DMS79 treated with DMSO at 0.1 percent for 48 hours (cell line): Measurements from ENCODE around the gene PLA2G4B.

ENCODE experiments used
- DNase-seq: peaks from one replicate; lab custom pipeline; 2025; lab: John Stamatoyannopoulos, UW

PLA2G4B gene

DNA sequence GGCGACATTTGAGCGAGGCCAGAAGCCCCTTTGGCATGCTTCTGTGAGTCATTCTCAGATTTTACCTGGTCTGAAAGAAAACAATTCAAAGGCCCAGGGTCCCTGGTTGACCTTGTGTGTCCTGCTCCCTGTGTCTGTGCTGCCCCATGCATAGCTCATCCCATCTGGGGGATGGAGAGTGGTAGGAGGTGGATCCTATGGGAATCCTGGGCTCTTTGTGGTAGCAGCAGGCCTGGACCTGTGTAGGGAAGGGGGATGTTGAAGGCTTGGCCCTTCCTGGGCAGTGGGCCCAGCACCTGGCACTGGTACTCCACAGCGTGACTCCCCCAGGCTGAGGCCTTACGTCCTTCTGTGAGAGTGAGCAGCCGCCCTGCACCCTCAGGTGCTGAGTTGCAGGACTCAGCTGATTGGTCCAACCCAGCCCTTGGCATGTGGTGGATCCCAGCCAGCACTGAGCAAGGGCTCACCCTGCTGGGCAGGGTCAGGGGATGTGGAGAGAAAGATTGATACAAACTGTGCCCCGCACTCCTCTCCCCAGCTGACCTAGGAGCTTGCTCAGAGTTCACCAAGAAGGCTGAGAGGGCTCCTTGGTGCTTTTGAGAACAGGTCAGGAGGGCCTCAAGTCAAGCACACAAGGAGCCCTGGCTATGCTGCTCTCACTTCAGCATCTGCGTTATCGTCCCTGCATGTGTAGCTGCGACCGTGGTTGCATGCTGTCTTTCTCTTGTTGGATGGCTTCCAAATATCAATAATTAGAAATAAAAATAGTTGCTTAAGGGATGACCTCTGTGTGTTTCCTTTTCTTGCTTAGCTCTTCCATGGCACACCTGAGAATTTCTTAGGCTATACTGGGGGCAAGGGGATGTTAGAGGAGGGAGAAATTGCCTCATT is 32.1 kb upstream of the PLA2G4B start:
- DNase-seq = peak; percentile 39

DNA sequence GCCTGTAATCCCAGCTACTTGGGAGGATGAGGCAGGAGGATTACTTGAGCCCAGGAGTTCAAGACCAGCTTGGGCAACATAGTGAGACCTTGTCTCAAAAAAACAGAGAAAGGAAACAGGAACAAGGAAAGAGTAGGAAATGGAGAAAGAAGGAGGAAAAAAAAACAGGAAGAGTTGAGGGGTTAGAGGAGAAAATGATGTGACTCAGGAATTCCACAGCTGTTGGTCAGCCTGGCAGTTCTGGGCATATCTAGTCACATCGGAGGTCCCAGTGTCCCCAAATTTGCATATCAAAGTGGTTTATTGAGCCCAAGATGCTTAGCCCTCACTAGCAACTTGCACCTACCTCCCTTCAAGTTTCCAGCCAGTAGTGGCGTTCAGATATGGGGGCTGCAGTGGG is 29.5 kb upstream of the PLA2G4B start:
- DNase-seq = no peak

DNA sequence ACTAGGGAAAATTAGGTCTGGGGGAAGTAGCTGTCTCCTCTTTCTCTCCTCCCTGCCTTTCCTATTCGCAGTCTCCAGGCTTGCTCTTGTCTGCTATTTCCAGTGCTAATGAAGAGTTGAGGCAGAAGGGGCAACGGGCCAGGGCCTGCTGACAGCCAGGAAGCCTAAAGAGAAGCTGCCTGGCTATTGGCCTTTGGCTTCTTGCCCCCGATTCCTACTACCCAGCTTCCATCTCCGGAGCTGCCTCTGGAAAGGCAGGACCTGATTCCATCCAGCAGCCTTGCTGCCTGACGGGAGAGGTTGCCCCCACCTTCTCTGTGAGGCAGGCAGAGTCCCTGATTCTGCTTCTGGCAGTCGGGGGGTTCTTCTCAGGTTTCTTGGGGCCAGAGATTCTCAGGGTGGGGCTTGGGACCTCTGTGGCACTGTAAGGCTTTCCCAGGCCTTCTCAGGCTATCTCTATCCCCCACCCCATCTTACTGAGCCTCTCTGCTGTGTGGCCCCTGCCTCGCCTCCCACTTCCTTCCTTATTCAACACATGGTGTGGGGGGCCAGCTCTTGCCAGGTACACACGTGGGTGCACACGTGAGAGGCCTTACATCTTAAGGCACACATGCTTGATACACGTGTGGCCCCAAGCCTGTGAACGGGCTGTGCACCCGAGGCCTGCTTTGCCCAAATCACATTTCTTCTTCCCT is 29.0 kb upstream of the PLA2G4B start:
- no peak for DNase-seq

DNA sequence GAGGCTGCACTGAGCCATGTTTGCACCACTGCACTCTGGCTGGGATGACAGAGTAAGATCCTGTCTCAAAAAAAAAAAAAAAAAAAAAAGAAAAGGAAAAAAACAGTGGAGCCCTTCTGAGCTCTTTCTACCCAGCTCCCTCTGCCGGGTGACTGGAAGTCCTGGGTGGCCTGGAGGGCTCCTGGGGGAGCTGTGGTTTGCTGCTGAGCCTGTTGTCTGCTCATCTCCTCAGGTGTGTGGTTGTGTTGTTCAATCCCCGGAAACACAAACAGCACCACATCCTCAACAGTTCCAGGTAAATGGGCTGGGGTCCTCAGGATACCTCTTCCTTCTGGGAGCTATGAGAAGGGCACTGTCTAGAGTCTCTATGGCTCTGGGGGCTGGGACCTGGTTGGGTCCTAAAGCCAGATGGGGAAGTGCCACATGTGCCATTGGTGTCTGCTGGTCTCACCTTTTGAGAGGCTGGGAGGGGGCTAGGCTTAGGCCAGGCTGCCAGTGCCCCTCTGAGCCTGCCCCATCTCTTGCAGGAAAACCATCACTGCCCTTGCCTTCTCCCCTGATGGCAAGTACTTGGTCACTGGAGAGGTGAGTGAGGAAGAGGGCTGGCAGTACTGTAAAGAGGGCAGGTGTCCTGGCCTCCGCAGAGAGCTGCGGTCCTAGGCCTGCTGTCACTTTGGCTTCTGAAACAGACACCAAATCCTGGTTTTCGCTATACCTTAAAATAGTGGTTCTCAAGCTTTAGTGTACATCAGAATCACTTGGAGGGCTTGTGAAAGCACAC is 27.8 kb upstream of the PLA2G4B start:
- no peak for DNase-seq

DNA sequence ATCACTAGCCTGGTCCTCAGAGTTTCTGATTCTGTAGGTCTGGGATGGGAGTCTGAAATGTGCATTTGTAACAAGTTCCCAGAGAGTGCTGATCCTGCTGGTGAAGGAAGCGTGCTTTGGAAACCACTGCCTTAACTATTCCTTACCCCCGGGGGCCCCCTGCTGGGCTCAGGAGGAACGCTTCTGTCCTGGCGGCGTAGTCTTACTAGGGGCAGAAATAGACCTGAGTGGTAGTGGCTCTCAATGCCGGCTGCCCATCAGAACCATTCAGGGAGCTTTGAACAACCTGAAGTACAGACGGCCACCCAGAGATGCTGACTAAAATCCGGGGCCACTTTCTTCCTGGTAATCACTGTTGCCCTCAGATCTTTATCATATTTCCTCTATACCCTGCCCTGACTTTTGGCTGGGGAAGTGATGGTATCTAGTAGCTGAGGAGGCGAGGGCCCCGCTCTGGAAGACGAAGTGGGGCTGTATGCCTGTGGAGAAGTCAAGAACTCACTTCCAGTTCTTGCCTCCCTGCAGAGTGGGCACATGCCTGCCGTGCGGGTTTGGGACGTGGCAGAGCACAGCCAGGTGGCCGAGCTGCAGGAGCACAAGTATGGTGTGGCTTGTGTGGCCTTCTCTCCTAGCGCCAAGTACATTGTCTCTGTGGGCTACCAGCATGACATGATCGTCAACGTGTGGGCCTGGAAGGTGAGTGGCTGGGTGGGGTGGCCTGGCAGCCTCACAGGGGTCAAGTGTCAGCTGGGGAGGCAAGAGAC is 27.0 kb upstream of the PLA2G4B start:
- peak; percentile 2 for DNase-seq

DNA sequence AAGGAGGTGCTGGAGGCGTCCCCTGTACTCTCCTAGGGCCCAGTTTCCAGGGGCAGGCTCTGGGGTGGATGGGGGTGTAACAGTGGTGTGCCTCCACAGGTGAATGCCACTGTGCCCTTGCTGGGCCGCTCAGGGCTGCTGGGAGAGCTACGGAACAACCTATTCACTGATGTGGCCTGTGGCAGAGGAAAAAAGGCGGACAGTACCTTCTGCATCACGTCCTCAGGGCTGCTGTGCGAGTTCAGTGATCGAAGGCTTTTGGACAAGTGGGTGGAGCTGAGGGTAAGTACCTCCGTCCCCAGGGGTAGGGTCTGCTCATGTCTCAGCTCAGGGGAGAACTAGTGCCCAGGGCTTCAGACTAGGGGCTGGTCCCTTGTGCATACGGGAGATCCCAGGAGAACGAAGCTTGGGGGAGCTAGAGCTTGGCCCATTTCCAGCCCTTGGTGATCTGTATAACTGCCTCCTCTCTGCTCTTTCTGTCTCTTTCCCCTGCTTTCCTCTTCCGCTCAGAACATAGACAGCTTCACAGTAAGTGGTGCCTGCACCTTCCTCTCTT is 25.7 kb upstream of the PLA2G4B start:
- no peak for DNase-seq

GRCh38 chr15:41813426-41813825 is 25.2 kb upstream of the PLA2G4B start:
- DNase-seq = no peak

GRCh38 chr15:41814534-41814933 is 24.1 kb upstream of the PLA2G4B start:
- DNase-seq = no peak

DNA sequence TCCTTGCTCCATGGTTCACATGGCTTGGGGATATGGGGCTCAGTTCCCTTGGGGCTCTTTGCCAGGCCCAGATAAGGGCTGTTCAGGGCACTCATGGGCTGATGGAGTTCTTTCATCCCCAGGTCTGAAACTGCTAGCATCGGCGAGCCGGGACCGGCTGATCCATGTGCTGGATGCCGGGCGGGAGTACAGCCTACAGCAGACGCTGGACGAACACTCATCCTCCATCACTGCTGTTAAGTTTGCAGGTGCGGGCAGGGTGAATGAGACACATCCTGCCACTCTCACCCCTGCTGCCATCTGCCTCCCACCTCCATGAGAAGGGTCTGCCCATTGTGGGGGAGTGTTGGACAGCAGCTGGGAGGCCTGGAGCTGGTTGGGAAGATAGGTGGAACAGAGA is 21.9 kb upstream of the PLA2G4B start:
- DNase-seq = no peak

DNA sequence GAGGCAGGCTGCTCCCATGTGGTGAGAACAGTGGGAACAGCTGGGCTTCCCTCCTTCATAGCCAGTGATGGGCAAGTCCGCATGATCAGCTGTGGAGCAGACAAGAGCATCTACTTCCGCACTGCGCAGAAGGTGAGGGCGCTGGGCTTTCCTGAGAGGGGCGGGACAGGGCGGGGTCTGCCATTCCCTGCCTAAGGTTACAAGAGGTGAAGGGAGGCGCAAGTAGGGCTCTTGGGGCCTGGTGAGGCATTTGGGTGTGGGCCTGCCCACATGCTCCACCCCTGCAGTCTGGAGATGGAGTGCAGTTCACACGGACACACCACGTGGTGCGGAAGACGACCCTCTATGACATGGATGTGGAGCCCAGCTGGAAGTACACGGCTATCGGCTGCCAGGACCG is 21.3 kb upstream of the PLA2G4B start:
- no peak for DNase-seq

GRCh38 chr15:41817781-41818180 is 20.9 kb upstream of the PLA2G4B start:
- no peak for DNase-seq

DNA sequence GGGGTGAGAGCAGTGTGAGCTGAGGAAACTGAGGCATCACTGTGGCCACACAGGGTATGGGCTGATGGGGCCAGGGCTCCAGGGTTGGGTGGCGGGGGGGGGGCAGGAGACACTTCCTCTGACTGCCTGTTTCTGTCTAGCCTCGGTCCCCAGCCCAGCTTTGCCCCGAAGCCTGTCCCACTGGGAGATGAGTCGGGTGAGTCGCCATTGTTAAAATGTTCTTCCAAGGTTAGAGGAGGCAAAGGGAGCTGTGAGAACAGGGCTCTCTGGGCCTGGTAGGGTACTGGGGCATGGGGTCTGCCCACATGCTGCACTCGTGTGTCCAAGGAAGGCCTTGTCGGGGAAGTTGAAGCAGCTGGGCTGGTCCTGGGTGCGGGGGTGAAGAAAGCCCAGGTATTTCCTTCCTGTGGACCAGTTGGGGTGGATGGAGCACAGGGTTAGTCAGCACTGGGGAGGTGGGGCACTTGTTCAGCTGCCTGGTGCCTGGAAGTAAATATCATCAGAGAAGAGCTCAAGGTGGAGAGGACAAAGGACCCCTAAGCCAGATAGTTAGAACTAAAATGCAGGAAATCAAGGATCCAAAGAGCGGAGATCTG is 19.1 kb upstream of the PLA2G4B start:
- DNase-seq = no peak

DNA sequence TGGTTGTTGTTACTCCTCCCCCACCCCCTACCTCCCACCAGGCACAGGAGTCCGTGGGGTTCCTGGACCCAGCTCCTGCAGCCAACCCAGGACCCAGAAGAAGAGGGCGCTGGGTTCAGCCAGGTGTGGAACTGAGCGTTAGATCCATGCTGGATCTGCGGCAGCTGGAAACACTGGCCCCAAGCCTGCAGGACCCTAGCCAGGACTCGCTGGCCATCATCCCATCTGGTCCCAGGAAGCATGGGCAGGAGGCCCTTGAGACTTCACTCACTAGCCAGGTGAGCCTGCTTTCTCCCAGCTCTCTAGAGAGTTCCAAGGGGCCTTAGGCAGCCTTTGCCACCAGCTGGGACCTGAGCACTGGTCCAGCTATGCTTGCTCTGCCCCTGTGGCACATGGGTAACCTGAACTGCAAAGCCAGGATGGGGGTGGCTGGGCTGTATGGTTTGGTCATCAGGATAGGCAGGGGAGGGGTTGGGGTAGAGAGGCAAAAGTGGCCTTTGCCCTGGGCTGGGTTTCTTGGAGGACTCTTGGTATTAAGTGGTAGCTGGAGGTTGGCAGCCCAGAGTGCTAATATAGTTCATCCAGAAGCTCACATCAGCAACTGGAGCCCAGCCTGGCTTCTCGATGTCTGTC is 17.7 kb upstream of the PLA2G4B start:
- DNase-seq = no peak

DNA sequence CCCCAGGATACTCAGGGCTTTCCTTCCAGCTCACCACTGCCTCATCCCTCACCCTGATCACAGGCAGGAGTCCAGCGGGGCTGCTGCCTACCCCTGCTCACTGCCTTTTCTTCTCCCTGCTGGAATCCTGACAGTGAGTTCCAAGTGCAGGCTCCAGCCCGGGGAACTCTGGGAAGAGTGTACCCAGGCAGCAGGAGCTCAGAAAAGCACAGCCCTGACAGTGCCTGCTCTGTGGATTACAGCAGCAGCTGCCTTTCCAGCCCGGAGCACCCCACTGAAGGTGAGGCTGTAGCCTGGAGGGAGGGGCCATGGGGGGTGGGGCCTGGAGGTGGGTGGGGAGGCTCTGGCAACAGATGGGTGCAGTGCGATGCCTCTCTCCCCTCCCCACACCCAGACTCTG is 16.8 kb upstream of the PLA2G4B start:
- no peak for DNase-seq

DNA sequence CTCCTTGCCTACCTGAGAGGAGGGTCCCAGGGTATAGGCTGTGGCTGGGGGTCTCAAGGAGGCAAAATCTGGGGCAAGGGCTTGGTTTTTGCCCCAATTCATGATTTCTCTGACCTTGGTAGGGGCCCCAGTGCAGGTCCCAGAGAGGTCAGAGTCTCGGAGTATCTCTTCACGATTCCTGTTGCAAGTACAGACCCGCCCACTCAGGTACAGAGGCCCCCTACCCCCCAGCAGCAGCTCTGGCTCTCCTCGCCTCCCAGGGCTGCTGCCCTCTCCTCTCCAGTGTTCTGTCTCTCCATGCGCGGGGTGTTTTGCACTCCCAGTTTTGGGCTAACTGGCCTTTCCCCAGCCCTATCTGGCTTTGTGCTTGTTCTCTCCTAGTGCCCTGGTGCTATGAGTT is 16.2 kb upstream of the PLA2G4B start:
- no peak for DNase-seq

GRCh38 chr15:41822957-41823356 is 15.7 kb upstream of the PLA2G4B start:
- DNase-seq = no peak

DNA sequence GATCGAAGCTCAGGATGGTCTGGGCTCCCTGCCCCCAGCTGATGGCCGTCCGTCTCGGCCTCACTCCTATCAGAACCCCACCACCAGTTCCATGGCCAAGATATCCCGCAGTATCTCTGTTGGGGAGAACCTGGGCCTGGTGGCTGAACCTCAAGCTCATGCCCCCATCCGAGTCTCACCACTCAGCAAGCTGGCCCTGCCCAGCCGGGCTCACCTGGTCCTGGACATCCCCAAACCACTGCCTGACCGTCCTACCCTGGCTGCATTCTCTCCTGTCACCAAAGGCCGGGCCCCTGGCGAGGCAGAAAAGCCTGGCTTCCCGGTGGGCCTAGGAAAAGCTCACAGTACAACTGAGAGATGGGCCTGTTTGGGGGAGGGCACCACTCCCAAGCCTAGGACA is 15.1 kb upstream of the PLA2G4B start:
- no peak for DNase-seq

- DNase-seq = no peak
These were observed 14.4 kb upstream of the PLA2G4B start for GRCh38 chr15:41824062-41824745.

- DNase-seq = no peak
These were observed 13.5 kb upstream of the PLA2G4B start for GRCh38 chr15:41825145-41825544.
